H1 (cell line): ENCODE measurements around the gene RNF13. TPM values are rescaled to one million over a fixed set of nuclear protein-coding genes. Genes with fewer than 3 reads are reported as not detected.

Experiments
- EGR1 ChIP-seq: IDR thresholded peaks from 2 replicates; pipeline ENCODE4 v1.6.1; 2011; ENCODE audit warnings: low read depth, low read length, borderline replicate concordance
- KDM5A ChIP-seq: fragments of 200-600 bp; IDR thresholded peaks from 2 replicates; pipeline ENCODE4 v1.7.1; 2012; ENCODE audit warnings: mild to moderate bottlenecking, low read length, inconsistent platforms, mixed read lengths
- MAFK ChIP-seq: IDR thresholded peaks from 2 replicates; pipeline ENCODE4 v1.6.1; 2012; ENCODE audit warnings: low read depth, mild to moderate bottlenecking, improper control_type of control experiment, low read length
- polyA plus RNA-seq, 7 experiments: library from polyadenylated mRNA; depleted of rRNA in 3 of 7; stranded (reverse) in 5 of 7; unstranded in 2 of 7; fragments of >200 nt in 5 of 7; fragments of 200-250 nt in 2 of 7; gene quantifications; 1 replicate in 5 of 7; 2 replicates in 1 of 7; 4 replicates in 1 of 7; pipeline versions ENCODE4 v1.2.1 to v1.2.3, GENCODE V29; 2011 to 2013; ENCODE audit warnings: missing spikeins in 2 of 7, mixed read lengths in 2 of 7
- total RNA-seq: library from RNA; stranded (reverse); fragmentation: NEBNext Ultra II Directional; extraction: Animal tissue kit (Norgen Biotek cat#: 25700); gene quantifications from 2 replicates; pipeline ENCODE4 v1.2.1, GENCODE V29; 2021

Gene RNF13
- total and polyA plus RNA-seq, 2 of the 8 experiments (the other 6 are each of a cell fraction or from before 2014, with no cell fraction given), result 19.4 to 35.4 TPM

- TF ChIP-seq MAFK, result no peak
- no peak for TF ChIP-seq EGR1
- no peak for TF ChIP-seq KDM5A
Measured at GRCh38 chr3:149990423-149990948, 177.5 kb downstream of the RNF13 start (continued).
